CD1c-positive myeloid dendritic cell (primary cell): Measurements from ENCODE around the gene GTF3C5.
A peak's percentile ranks its signal among the peaks of the same experiment; 100 is the strongest.
"Not testable (repeated sequence)": the region's sequence is repeated elsewhere in the genome, so short reads cannot be mapped to it uniquely, and the experiment has no call there.

Experiments used
- DNase-seq: peaks from one replicate; pipeline ENCODE4 v3.0.0-alpha.2; 2016; ENCODE audit errors: extremely low spot score

Gene GTF3C5

GRCh38 chr9:133089271-133089671 lies 58.5 kb downstream of the GTF3C5 start:
- no peak for DNase-seq

DNA sequence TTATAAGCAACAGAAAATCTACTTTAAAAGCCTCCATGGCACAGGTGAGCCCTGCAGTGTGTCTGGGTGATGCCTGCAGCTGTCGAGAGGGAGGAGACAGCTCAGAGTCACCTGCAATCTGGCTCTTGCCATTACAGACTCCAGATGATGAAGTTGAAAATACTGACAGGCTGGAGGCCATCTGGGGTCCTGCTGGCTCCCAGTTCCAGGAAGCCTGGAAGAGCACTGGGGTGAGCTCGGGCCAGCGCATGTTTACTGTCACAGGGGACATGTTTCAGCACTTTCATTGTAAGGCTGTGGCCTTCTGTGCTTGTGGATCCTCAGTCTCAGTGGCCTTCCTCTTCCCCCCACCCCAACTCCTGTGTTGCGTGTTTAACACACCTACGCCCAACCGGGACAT lies 59.4 kb downstream of the GTF3C5 start:
- DNase-seq, result no peak

GRCh38 chr9:133090752-133091385 lies 60.1 kb downstream of the GTF3C5 start:
- no peak for DNase-seq

GRCh38 chr9:133094351-133094750 lies 63.6 kb downstream of the GTF3C5 start:
- DNase-seq, result not testable (repeated sequence)

- DNase-seq, result no peak
These were observed 64.1 kb downstream of the GTF3C5 start for GRCh38 chr9:133094842-133095393.

- no peak for DNase-seq
These were observed 67.4 kb downstream of the GTF3C5 start for GRCh38 chr9:133098104-133098754.

DNA sequence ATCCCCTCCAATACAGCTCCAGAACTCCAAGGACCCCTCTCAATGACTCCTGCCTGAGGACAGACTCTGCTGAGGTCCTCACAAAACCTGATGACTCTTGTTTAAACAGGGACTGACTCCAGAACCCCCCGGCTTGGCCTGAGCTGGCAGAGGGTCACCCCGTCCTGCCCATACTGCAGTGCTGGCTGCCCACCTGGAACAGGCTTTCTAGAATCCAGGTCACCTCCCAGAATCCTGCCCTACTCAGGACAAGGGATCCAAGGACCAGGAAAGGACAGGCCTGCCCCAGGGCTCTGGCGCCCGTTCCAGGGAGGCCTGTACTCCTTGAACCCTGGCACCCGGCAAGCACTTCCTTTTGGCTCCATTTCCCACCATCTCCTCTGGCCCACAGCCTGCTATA lies 68.1 kb downstream of the GTF3C5 start:
- DNase-seq, result no peak

DNA sequence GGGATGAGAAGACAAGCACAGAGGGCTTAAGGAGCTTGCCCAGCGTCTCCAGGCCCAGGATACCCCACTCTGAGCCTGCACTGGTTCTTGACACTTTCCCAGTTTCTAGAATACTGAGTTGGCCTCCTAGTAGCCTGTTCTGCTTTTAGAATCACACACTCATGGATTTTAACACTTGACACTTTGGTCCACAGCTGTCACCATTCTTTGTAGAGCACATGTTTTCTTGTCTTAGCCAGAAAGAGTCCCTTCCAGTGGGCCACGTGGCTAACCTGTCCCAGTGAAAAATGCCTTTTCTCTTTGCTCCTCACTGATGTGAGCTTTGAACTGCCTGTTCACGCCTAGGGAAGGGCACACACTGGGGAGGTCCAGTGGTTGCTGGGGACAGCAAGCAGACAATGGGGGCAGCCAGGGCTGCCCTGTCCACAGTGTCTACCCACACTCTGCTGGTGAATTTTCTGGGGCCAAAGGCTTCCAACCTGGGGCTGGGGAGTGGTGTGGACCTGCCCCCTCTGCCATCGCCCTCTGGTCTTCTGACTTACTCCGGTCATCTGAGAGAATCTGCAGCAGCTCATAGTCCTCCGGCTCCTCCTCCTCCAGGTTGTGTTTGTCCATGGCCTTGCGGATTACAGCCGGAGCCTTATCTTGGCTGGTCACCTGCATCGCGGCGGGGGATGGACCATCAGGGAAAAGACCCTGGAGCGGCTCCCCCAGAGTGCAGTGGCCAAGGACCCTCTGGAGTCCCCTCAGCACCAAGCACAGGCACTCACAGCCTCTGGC lies 69.1 kb downstream of the GTF3C5 start:
- no peak for DNase-seq

- DNase-seq, result no peak
These were observed 69.9 kb downstream of the GTF3C5 start for GRCh38 chr9:133100506-133101355.

DNA sequence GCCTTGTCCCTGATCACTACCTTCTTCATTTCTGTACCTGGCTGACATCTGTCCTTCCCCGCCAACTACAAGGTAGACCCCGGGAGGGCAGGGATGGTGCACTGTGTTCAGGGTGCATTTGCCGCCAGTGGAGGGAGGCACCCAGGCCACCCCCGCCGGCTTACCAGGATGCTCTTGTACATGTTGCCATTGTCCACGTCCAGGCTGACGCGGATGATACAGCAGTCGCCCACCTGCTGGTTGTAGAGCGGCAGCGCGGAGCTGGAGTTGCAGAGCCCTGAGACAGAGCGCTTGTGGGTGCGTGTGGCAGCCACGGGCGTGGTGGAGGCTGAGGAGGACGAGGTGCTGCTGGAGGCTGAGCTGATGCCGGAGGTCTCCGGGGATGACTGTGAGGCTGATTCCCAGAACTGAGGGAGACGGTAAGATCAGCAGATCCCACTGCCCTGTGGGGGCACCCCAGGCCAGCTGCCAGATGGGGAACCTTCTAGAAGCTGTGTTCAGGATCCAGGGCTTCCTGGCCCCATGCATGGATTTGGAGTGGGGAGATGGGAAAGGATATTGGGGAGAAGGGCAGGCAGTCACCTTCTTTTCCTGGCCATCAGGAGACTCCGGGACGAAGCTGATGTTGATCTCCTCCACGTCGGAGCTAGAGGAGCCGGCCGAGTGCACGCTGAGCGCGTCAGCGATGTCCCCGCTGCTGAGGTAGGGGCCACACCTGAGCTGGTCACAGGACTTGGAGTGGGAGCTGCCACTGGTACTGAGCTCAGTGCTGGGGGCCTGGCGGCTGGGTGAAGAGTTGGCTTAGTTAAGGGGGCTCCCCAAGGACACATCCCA lies 70.8 kb downstream of the GTF3C5 start:
- no peak for DNase-seq

GRCh38 chr9:133102190-133103021 lies 71.6 kb downstream of the GTF3C5 start:
- no peak for DNase-seq

GRCh38 chr9:133103183-133103986 lies 72.6 kb downstream of the GTF3C5 start:
- DNase-seq, result peak; percentile 76

GRCh38 chr9:133103987-133104505 lies 73.2 kb downstream of the GTF3C5 start:
- DNase-seq, result no peak

- no peak for DNase-seq
These were observed 74.1 kb downstream of the GTF3C5 start for GRCh38 chr9:133104718-133105460.

- no peak for DNase-seq
These were observed 74.6 kb downstream of the GTF3C5 start for GRCh38 chr9:133105461-133105770.

GRCh38 chr9:133106511-133107244 lies 75.9 kb downstream of the GTF3C5 start:
- no peak for DNase-seq

DNA sequence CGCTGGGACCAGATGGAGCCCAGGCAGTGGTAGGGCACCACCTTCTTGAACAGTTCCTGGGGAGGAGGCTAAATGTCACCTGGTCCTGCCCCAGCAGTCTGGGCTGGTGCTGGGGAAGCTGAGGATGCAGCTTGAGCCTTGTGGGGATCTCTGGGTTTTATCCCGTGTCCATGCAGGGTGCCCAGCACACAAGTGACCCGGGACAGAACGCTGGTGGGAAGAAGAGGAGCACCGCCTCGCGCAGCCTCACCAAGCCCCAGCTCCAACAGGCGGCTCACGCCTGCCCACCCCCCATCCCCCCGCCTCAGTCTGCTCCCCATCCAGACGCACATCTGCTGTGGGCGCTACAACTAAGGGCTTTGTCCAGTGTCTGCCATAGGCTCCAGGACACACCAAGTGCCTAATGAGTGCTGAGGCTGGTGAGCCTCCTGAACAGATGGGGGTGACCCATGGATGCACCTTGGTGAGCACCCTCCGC lies 76.5 kb downstream of the GTF3C5 start:
- no peak for DNase-seq
